ENCODE measurements around the gene LHPP.

LHPP gene

DNA sequence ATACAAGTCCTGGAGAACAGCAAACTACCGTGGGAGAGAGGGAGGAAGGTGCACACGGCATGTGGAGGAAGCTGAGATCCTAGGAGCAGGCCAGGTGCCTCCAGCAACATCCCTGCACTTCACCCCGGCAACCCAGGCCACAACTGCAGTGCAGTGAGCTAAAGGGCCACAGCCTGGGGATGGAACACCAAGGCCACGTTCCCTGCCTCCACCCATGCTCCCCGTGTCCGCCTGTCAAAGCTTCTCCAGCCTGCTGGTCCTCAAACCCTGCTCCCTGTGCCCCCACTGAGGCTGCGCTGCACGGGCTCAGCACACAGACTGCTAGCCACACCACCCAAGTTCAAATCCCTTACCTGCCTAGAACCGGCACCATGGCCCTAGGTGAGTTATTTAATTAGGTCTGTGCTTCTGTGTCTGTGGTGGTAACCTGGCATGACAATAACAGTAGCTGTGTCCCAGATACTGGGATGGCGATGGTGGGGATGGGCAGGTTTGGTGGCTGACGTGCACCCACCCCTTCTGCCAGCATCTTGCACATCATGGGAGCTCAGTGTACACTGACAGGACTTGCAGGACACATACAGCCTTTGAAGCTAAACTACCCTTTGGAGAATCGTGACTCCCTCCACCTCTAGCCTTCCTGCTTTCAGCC is 197.1 kb downstream of the LHPP start:
- DNase-seq (ENCODE audit: low read depth), result no peak

DNA sequence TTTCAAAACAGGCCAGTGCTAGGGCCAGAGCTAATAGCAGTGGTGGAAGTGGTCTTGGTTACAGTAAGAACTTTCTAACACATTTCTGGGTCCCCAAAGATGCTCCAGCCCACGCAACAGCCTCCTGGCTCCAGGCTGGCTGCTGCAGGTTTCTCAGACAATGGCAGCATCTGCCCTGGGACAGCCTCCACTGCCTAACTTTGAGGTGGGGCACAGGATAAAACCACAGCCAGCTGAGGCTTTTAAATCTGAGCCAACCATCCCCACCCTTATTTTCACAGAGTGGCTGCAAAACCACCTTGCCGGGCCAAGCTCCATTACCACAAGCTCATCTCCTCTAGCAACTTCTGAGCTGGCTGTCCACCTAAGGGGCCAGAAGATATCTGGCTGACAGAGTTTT is 197.8 kb downstream of the LHPP start:
- DNase-seq (ENCODE audit: low read depth), result no peak

GRCh38 chr10:124660404-124661125 is 198.9 kb downstream of the LHPP start:
- no peak for DNase-seq (ENCODE audit: low read depth)

DNA sequence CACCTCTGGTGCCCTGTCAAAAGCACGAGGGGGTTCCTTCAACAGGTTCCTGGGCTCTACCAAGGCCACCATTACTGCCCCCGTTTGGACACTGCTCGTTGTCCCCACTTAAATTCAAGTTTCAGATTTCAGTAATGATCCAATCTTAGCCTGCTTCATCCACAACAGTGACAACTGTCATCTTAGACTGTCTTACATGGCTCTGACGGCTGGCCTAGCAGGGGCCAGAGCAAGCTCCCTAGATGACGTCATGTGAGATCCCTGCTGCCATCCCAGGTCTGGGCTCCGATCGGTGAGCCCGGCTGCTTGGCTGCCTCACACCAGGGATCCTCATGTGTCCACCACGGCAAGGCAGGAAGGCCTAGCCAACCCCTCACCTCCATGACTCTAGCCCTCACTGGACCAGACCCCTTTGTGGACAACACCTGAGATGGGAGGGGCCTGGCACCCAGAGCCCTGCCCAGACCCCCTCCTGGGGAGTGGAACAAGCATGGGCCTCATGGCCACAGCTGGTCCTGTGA is 200.1 kb downstream of the LHPP start:
- DNase-seq (ENCODE audit: low read depth), result no peak

- DNase-seq (ENCODE audit: low read depth), result no peak
These were observed 201.6 kb downstream of the LHPP start for GRCh38 chr10:124663228-124663627.

Data from iris pigment epithelial cell (primary cell).